Endothelial cell of umbilical vein (primary cell): ENCODE results near the gene TP53AIP1. TPM values are rescaled to one million over a fixed set of nuclear protein-coding genes. Genes with fewer than 3 reads are reported as not detected.

Experiments used
- BruUV-seq: library from RNA; stranded (reverse); fragments of 400-500 nt; replicated peaks from 2 replicates; lab custom pipeline; 2021; lab: Mats Ljungman, UMichigan
- CTCF ChIA-PET: fragments of 300-600, 350-600 bp; sonication (Branson Sonifier 250); formaldehyde crosslinking; loops from one replicate; lab custom pipeline; 2021; ENCODE audit warnings: antibody characterized with exemption, inconsistent platforms; lab: Charles Lee
- POLR2A ChIA-PET: fragments of 300-600, 350-600 bp; sonication (Branson Sonifier 250); formaldehyde crosslinking; loops from one replicate; lab custom pipeline; 2021; ENCODE audit warnings: antibody characterized with exemption, inconsistent platforms; lab: Charles Lee
- DNase-seq: peaks from one replicate; pipeline ENCODE4 v3.0.0-alpha.2; 2011; ENCODE audit warnings: low read depth, low spot score
- FAIRE-seq: peaks from 2 replicates; lab custom pipeline; 2011; peaks lifted over from hg19 to GRCh38; lab: Jason Lieb, UNC
- H2AFZ ChIP-seq: 2 replicates; pipeline ENCODE4 v1.6.0; 2012; ENCODE audit warnings: low read depth, low read length, control low read depth, inconsistent platforms
- H3K27ac ChIP-seq: 2 replicates; pipeline ENCODE4 v1.5.1; 2011; ENCODE audit warnings: low read depth, mild to moderate bottlenecking, control low read depth, low read length, moderate library complexity; ENCODE audit not compliant: insufficient read depth
- H3K27me3 ChIP-seq, 2 experiments: 2 replicates each; pipeline versions ENCODE4 v1.6.0 to v1.6.1; 2011; ENCODE audit warnings: low read length in 2 of 2, mixed read lengths in 1 of 2; ENCODE audit not compliant: control insufficient read depth in 2 of 2, insufficient read depth in 2 of 2
- H3K36me3 ChIP-seq, 2 experiments: 2 replicates in 1 of 2; 3 replicates in 1 of 2; pipeline ENCODE4 v1.5.1; 2011; ENCODE audit warnings: low read length in 2 of 2, mild to moderate bottlenecking in 1 of 2, moderate library complexity in 1 of 2; ENCODE audit not compliant: control insufficient read depth in 2 of 2, insufficient read depth in 2 of 2; ENCODE audit errors: extremely low read depth in 1 of 2
- H3K4me1 ChIP-seq: 3 replicates; pipeline ENCODE4 v1.5.1; 2011; ENCODE audit warnings: mild to moderate bottlenecking, low read length; ENCODE audit not compliant: control insufficient read depth, insufficient read depth; ENCODE audit errors: extremely low read depth
- H3K4me2 ChIP-seq: 2 replicates; pipeline ENCODE4 v1.6.1; 2011; ENCODE audit warnings: low read length, control low read depth, mixed read lengths; ENCODE audit not compliant: insufficient read depth
- H3K4me3 ChIP-seq, 3 experiments: fragments of 200-600 bp in 1 of 3; sonication (generic), shearing (Covaris generic) in 1 of 3; replicated peaks in 1 of 3; 2 replicates each; pipeline ENCODE4 v1.5.1; 2011 to 2016; ENCODE audit warnings: control low read depth in 3 of 3, low read length in 3 of 3, mild to moderate bottlenecking in 2 of 3, inconsistent platforms in 1 of 3, low read depth in 1 of 3, moderate library complexity in 1 of 3; ENCODE audit not compliant: insufficient read depth in 1 of 3
- H3K79me2 ChIP-seq: 2 replicates; pipeline ENCODE4 v1.6.0; 2012; ENCODE audit warnings: low read length, inconsistent platforms; ENCODE audit not compliant: control insufficient read depth, insufficient read depth
- H3K9ac ChIP-seq: replicated peaks from 2 replicates; pipeline ENCODE3; 2011; ENCODE audit warnings: low read length, control low read depth; ENCODE audit not compliant: insufficient read depth; ENCODE audit errors: extremely low read depth
- H3K9me1 ChIP-seq: replicated peaks from 3 replicates; pipeline ENCODE4 v1.6.0; 2011; ENCODE audit warnings: mild to moderate bottlenecking, low read length; ENCODE audit not compliant: control insufficient read depth, insufficient read depth; ENCODE audit errors: extremely low read depth
- H3K9me3 ChIP-seq: replicated peaks from 2 replicates; pipeline ENCODE4 v1.5.1; 2012; ENCODE audit warnings: low read length, inconsistent platforms; ENCODE audit not compliant: control insufficient read depth, insufficient read depth
- H4K20me1 ChIP-seq: replicated peaks from 2 replicates; pipeline ENCODE3; 2011; ENCODE audit warnings: mild to moderate bottlenecking, low read length; ENCODE audit not compliant: control insufficient read depth, insufficient read depth; ENCODE audit errors: extremely low read depth
- CTCF ChIP-seq, 2 donors: IDR thresholded peaks; 1 replicate in 1 of 2; 2 replicates in 1 of 2; pipeline ENCODE4 v1.5.1; 2011; ENCODE audit warnings: low read length in 2 of 2, mild to moderate bottlenecking in 2 of 2, moderate library complexity in 2 of 2, control low read depth in 1 of 2, inconsistent platforms in 1 of 2, low read depth in 1 of 2; ENCODE audit not compliant: insufficient read depth in 1 of 2; ENCODE audit errors: extremely low read depth in 1 of 2
- EZH2 ChIP-seq: IDR thresholded peaks from 2 replicates; pipeline ENCODE4 v1.6.1; 2012; ENCODE audit warnings: borderline replicate concordance, low read depth, mild to moderate bottlenecking, moderate library complexity, low read length, inconsistent platforms; ENCODE audit not compliant: severe bottlenecking
- FOS ChIP-seq: IDR thresholded peaks from 2 replicates; pipeline ENCODE4 v1.6.1; 2011; ENCODE audit warnings: mild to moderate bottlenecking, low read length, moderate library complexity, borderline replicate concordance; ENCODE audit not compliant: insufficient read depth
- GATA2 ChIP-seq: IDR thresholded peaks from 2 replicates; pipeline ENCODE4 v1.7.0; 2011; ENCODE audit warnings: low read depth, mild to moderate bottlenecking, moderate library complexity, mixed read lengths, low read length; ENCODE audit not compliant: insufficient read length, insufficient read depth
- JUN ChIP-seq: IDR thresholded peaks from 2 replicates; pipeline ENCODE4 v1.6.1; 2011; ENCODE audit warnings: borderline replicate concordance, low read depth; ENCODE audit not compliant: insufficient read length, insufficient read depth
- MAX ChIP-seq: IDR thresholded peaks from 2 replicates; pipeline ENCODE4 v1.6.1; 2011; ENCODE audit not compliant: insufficient read depth, insufficient read length
- MYC ChIP-seq: IDR thresholded peaks from one replicate; pipeline ENCODE4 v1.6.1; 2011; ENCODE audit warnings: mild to moderate bottlenecking, low read depth, low read length
- POLR2A ChIP-seq: IDR thresholded peaks from 2 replicates; pipeline ENCODE4 v1.6.1; 2012; ENCODE audit warnings: low read depth, mild to moderate bottlenecking, control low read depth, low read length
- POLR2AphosphoS5 ChIP-seq: IDR thresholded peaks from 2 replicates; pipeline ENCODE4 v1.6.1; 2012; ENCODE audit warnings: low read depth, mild to moderate bottlenecking, control low read depth, low read length, moderate library complexity; ENCODE audit not compliant: insufficient read depth
- dilution Hi-C: fragments of 300-500 bp; cut with MboI; formaldehyde crosslinking; loops from one replicate; pipeline ENCODE4 v1.15.0; 2019; ENCODE audit warnings: low sequenced_read_pairs; ENCODE audit not compliant: extremely low pct_ligation_motif_present
- intact Hi-C: fragments of 100-400 bp; cut with micrococcal nuclease; formaldehyde crosslinking; loops from one replicate; pipeline ENCODE4 v1.10.0; 2022
- polyA plus RNA-seq, 4 experiments: library from polyadenylated mRNA; depleted of rRNA in 3 of 4; stranded (reverse) in 3 of 4; unstranded in 1 of 4; fragments of >200 nt; gene quantifications; 2 replicates each; pipeline versions ENCODE4 v1.2.1 to v1.2.3, GENCODE V29; 2011 to 2012; ENCODE audit warnings: missing spikeins in 1 of 4
- total RNA-seq: library from RNA; stranded (reverse); gene quantifications from 2 replicates; pipeline ENCODE4 v1.2.3, GENCODE V29; 2021

Gene TP53AIP1
- total and polyA plus RNA-seq, 2 donors (not counting 3 experiments of a cell fraction or from before 2014, with no cell fraction given): not detected

GRCh38 chr11:128970598-128971190 is 28.0 kb upstream of the TP53AIP1 start:
- no peak overlapping the region for H2AFZ ChIP-seq
- H3K4me3 ChIP-seq: no peak overlapping the region
- FAIRE-seq (no peak), DNase-seq (no peak)
- H3K4me1 ChIP-seq: no peaks in the 10 kb centered on the region
- H3K79me2 ChIP-seq: no peaks in the 10 kb centered on the region
- no peak overlapping the region for H3K4me2 ChIP-seq
- CTCF ChIA-PET: interaction anchor here (1.1 kb wide), 1 partner anchor 10 kb away, joined by 3 read pairs; no protein-coding TSS in a partner anchor
- no peaks in the 10 kb centered on the region for H3K9me1 ChIP-seq
- POLR2A ChIA-PET: no interaction called here
- no peak for TF ChIP-seq MAX
- no peak for TF ChIP-seq FOS
- TF ChIP-seq GATA2: no peak
- no peak for TF ChIP-seq EZH2
- TF ChIP-seq JUN: no peak
- no peak for TF ChIP-seq MYC
- TF ChIP-seq CTCF (IDR thresholded peaks at IDR 0.05; ENCODE audit: extremely low read depth in 1 of 2, insufficient read depth in 1 of 2, low read depth in 1 of 2, low read length in 2 of 2): no peak
- TF ChIP-seq POLR2A: no peak
- TF ChIP-seq POLR2AphosphoS5: no peak
- no peaks in the 10 kb centered on the region for H3K9me3 ChIP-seq
- no peaks in the 10 kb centered on the region for H4K20me1 ChIP-seq
- BruUV-seq: no TSS peak
- H3K36me3 ChIP-seq: no peaks in the 10 kb centered on the region
- no peaks in the 10 kb centered on the region for H3K27me3 ChIP-seq
- intact Hi-C loops: no loop called here
- H3K9ac ChIP-seq: no peak overlapping the region
- H3K27ac ChIP-seq: no peak overlapping the region
- dilution Hi-C loops: no loop called here
